ENCODE data around the gene SPATA16.

DNA sequence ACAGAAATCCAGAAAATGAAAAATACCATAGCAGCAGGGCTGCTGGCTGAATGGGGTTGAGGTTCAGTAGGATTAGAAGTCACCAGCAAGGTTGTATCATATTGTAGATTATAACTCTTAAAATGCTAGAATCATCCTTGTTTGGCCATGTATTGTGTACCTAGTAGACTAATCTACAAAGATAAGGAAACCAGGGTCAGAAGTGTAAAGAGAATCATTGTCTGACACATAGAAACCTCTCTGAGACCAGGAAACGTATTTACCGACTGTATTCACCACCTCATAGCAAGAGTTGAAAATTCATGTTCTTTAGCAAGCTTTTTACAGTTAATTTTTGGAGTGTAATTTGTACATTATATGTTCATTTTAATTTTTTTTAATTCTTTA, 221.7 kb downstream of the SPATA16 start:
- TF ChIP-seq, protein P1, sequence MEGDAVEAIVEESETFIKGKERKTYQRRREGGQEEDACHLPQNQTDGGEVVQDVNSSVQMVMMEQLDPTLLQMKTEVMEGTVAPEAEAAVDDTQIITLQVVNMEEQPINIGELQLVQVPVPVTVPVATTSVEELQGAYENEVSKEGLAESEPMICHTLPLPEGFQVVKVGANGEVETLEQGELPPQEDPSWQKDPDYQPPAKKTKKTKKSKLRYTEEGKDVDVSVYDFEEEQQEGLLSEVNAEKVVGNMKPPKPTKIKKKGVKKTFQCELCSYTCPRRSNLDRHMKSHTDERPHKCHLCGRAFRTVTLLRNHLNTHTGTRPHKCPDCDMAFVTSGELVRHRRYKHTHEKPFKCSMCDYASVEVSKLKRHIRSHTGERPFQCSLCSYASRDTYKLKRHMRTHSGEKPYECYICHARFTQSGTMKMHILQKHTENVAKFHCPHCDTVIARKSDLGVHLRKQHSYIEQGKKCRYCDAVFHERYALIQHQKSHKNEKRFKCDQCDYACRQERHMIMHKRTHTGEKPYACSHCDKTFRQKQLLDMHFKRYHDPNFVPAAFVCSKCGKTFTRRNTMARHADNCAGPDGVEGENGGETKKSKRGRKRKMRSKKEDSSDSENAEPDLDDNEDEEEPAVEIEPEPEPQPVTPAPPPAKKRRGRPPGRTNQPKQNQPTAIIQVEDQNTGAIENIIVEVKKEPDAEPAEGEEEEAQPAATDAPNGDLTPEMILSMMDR (IDR thresholded peaks at IDR 0.05): no peak
- TF ChIP-seq EZH2 (IDR thresholded peaks at IDR 0.05; ENCODE audit: borderline replicate concordance, insufficient read depth, low read depth, low read length, poor library complexity, severe bottlenecking): no peak

All from B cell (primary cell).